ENCODE measurements around the gene KIF1A.
"Not testable (repeated sequence)": the region's sequence is repeated elsewhere in the genome, so short reads cannot be mapped to it uniquely, and the experiment has no call there.

Gene KIF1A

DNA sequence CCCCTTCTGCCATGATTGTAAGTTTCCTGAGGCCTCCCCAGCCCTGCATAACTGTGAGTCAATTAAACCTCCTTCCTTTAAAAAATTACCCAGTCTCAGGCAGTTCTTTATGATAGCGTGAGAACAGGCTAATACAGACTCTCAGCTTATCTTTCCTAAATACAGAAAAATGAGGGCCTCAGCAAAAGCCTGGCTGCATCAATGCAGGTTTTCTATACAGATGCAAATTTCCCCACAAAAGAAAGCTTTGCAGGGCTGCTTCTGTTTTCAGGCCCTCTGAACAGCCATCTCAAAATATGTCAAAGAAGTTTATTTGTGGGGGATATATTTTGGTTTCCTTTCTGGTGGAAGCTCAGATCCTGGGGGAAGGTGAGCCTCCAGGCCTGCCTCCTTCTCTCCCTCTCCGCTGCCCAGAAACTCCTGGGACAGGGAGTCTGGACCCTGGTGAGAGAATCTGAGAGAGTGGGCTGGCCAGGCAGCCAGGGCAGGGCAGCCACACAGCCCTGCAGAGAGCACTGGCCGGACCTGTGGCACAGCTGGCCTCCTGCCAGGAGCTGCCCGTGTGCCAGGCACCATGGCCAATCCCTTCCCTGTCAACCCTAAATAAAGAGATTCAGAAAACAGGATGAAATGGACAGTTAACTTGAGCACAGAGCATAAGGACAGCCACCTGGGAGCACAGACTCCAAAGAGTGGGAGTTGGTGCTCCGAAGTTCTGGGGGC lies 27.0 kb upstream of the KIF1A start:
- Histone ChIP-seq H3K27ac (ENCODE audit: insufficient read depth, low read depth, low read length, poor library complexity, severe bottlenecking) (no peak overlapping the region), H3K4me3 (ENCODE audit: insufficient read depth, low read depth, low read length) (no peak overlapping the region), H3K27me3 (ENCODE audit: control insufficient read depth, insufficient read depth, low read length, poor library complexity, severe bottlenecking) (peaks cover 6% of the 10 kb centered on the region), H3K4me1 (ENCODE audit: control insufficient read depth, insufficient read depth, low read length) (no peaks in the 10 kb centered on the region), H3K36me3 (ENCODE audit: control insufficient read depth, insufficient read depth, low read length) (no peaks in the 10 kb centered on the region), H3K9me3 (ENCODE audit: control insufficient read depth, low read length) (no peaks in the 10 kb centered on the region)
- WGBS, 2 experiments = 77 to 84% methylated on average over 5 of the region's 5 CpGs

GRCh38 chr2:240846309-240846708 lies 26.3 kb upstream of the KIF1A start:
- H3K9me3 ChIP-seq (ENCODE audit: control insufficient read depth, low read length); H3K4me3 ChIP-seq (ENCODE audit: insufficient read depth, low read depth, low read length); H3K27me3 ChIP-seq (ENCODE audit: control insufficient read depth, insufficient read depth, low read length, poor library complexity, severe bottlenecking); H3K27ac ChIP-seq (ENCODE audit: insufficient read depth, low read depth, low read length, poor library complexity, severe bottlenecking); H3K36me3 ChIP-seq (ENCODE audit: control insufficient read depth, insufficient read depth, low read length); H3K4me1 ChIP-seq (ENCODE audit: control insufficient read depth, insufficient read depth, low read length): not testable (repeated sequence)
- WGBS, 2 experiments = 98 to 100% methylated on average over 2 of the region's 2 CpGs

DNA sequence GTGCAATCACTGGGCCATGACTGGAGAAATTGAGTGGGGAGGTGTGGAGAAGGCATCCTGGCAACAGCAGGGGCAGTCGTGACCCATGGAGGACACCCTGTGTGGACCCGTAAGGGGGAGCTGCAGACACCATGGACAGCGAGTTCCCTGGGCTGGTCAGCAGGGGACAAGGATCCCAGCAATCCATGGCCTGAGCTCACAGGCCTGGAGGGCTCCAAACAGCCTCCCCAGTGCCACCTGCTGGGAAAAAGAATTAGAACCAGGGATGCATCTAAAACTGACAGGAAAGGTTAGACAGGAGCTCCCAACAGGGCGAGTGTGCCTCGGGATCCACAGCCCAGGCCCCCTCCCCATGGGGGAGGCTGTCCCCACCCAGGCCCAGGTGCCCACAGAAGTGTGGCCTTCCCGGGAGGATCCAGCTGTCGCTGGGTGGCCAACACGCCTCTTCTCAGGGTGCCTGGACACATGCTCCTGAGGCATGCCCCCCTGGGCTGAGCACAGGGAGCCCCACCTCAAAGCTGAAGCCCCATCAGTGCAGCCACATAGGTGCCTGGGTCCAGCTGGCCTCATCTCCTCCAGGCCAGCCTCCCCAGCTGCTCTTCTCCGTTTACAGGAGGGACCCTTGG lies 20.5 kb upstream of the KIF1A start:
- no peaks in the 10 kb centered on the region for H3K36me3 ChIP-seq (ENCODE audit: control insufficient read depth, insufficient read depth, low read length)
- no peaks in the 10 kb centered on the region for H3K27me3 ChIP-seq (ENCODE audit: control insufficient read depth, insufficient read depth, low read length, poor library complexity, severe bottlenecking)
- no peak overlapping the region for H3K27ac ChIP-seq (ENCODE audit: insufficient read depth, low read depth, low read length, poor library complexity, severe bottlenecking)
- WGBS, 2 experiments = 68 to 69% methylated on average over 9 of the region's 9 CpGs
- no peaks in the 10 kb centered on the region for H3K4me1 ChIP-seq (ENCODE audit: control insufficient read depth, insufficient read depth, low read length)
- no peaks in the 10 kb centered on the region for H3K9me3 ChIP-seq (ENCODE audit: control insufficient read depth, low read length)
- no peak overlapping the region for H3K4me3 ChIP-seq (ENCODE audit: insufficient read depth, low read depth, low read length)

- Histone ChIP-seq H3K9me3 (ENCODE audit: control insufficient read depth, low read length) (no peaks in the 10 kb centered on the region), H3K4me3 (ENCODE audit: insufficient read depth, low read depth, low read length) (no peak overlapping the region), H3K36me3 (ENCODE audit: control insufficient read depth, insufficient read depth, low read length) (no peaks in the 10 kb centered on the region), H3K4me1 (ENCODE audit: control insufficient read depth, insufficient read depth, low read length) (no peaks in the 10 kb centered on the region), H3K27me3 (ENCODE audit: control insufficient read depth, insufficient read depth, low read length, poor library complexity, severe bottlenecking) (peaks cover 7% of the 10 kb centered on the region), H3K27ac (ENCODE audit: insufficient read depth, low read depth, low read length, poor library complexity, severe bottlenecking) (no peak overlapping the region)
- 92 to 94% methylated on average over 28 of the region's 28 CpGs for WGBS, 2 experiments
Observed at GRCh38 chr2:240839152-240840143, 19.4 kb upstream of the KIF1A start.

GRCh38 chr2:240837621-240838020 lies 17.6 kb upstream of the KIF1A start:
- H3K9me3 ChIP-seq (ENCODE audit: control insufficient read depth, low read length) = no peaks in the 10 kb centered on the region
- peaks cover 13% of the 10 kb centered on the region for H3K4me1 ChIP-seq (ENCODE audit: control insufficient read depth, insufficient read depth, low read length)
- no peak overlapping the region for H3K4me3 ChIP-seq (ENCODE audit: insufficient read depth, low read depth, low read length)
- 91 to 94% methylated on average over 4 of the region's 4 CpGs for WGBS, 2 experiments
- H3K27me3 ChIP-seq (ENCODE audit: control insufficient read depth, insufficient read depth, low read length, poor library complexity, severe bottlenecking) = peaks cover 12% of the 10 kb centered on the region
- no peaks in the 10 kb centered on the region for H3K36me3 ChIP-seq (ENCODE audit: control insufficient read depth, insufficient read depth, low read length)
- H3K27ac ChIP-seq (ENCODE audit: insufficient read depth, low read depth, low read length, poor library complexity, severe bottlenecking) = no peak overlapping the region

DNA sequence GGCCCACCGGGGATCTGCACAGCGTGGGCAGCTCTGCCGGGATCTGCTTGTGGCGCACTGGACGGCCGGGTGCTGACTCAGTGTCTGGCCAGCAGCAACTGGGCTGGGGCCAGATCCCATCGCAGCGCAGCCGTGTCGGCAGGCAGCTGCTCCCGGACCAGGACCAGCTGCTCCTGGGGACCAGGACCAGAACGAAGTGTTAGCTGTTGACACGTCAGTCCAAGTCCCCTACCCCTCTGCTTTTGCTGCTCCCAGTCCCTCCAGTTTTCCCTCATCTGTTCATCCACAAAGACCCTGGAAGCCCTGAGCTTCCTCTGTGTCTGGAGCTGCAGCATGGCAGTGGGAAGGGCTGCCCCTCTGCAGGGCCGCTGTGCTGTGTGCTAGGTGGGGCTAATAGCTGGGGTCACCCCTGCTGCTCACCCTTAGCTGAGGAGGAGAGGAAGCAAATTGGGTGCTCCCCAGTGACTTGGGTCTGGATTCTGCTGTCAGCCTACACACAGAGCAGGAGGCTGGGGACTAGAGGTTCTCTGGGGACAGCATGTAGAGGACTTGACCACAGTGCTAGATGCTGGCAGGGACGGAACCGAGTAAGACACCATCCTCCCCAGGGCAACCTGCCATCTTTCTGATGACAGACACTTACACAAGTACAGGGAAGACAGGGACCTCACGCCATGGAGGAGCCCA lies 16.9 kb upstream of the KIF1A start:
- H3K4me3 ChIP-seq (ENCODE audit: insufficient read depth, low read depth, low read length) = no peak overlapping the region
- H3K9me3 ChIP-seq (ENCODE audit: control insufficient read depth, low read length) = no peaks in the 10 kb centered on the region
- H3K36me3 ChIP-seq (ENCODE audit: control insufficient read depth, insufficient read depth, low read length) = no peaks in the 10 kb centered on the region
- no peak overlapping the region for H3K27ac ChIP-seq (ENCODE audit: insufficient read depth, low read depth, low read length, poor library complexity, severe bottlenecking)
- H3K27me3 ChIP-seq (ENCODE audit: control insufficient read depth, insufficient read depth, low read length, poor library complexity, severe bottlenecking) = peaks cover 13% of the 10 kb centered on the region
- 90 to 94% methylated on average over 17 of the region's 17 CpGs for WGBS, 2 experiments
- H3K4me1 ChIP-seq (ENCODE audit: control insufficient read depth, insufficient read depth, low read length) = peaks cover 15% of the 10 kb centered on the region

GRCh38 chr2:240835528-240835927 lies 15.5 kb upstream of the KIF1A start:
- H3K4me3 ChIP-seq (ENCODE audit: insufficient read depth, low read depth, low read length) = no peak overlapping the region
- H3K36me3 ChIP-seq (ENCODE audit: control insufficient read depth, insufficient read depth, low read length) = no peaks in the 10 kb centered on the region
- peaks cover 15% of the 10 kb centered on the region for H3K4me1 ChIP-seq (ENCODE audit: control insufficient read depth, insufficient read depth, low read length)
- H3K27ac ChIP-seq (ENCODE audit: insufficient read depth, low read depth, low read length, poor library complexity, severe bottlenecking) = no peak overlapping the region
- no peaks in the 10 kb centered on the region for H3K9me3 ChIP-seq (ENCODE audit: control insufficient read depth, low read length)
- WGBS, 2 experiments = 91 to 94% methylated on average over 9 of the region's 9 CpGs
- H3K27me3 ChIP-seq (ENCODE audit: control insufficient read depth, insufficient read depth, low read length, poor library complexity, severe bottlenecking) = peaks cover 27% of the 10 kb centered on the region

- WGBS, 2 experiments = 86 to 91% methylated on average over 6 of the region's 6 CpGs
- Histone ChIP-seq H3K4me1 (ENCODE audit: control insufficient read depth, insufficient read depth, low read length) (peaks cover 15% of the 10 kb centered on the region), H3K36me3 (ENCODE audit: control insufficient read depth, insufficient read depth, low read length) (no peaks in the 10 kb centered on the region)
Observed at GRCh38 chr2:240834377-240834975, 14.5 kb upstream of the KIF1A start.

GRCh38 chr2:240833724-240834285 lies 13.8 kb upstream of the KIF1A start:
- H3K27me3 ChIP-seq (ENCODE audit: control insufficient read depth, insufficient read depth, low read length, poor library complexity, severe bottlenecking) = peaks cover 45% of the 10 kb centered on the region
- H3K4me1 ChIP-seq (ENCODE audit: control insufficient read depth, insufficient read depth, low read length) = peaks cover 15% of the 10 kb centered on the region
- no peaks in the 10 kb centered on the region for H3K9me3 ChIP-seq (ENCODE audit: control insufficient read depth, low read length)
- 86% methylated on average over 8 of the region's 8 CpGs for WGBS, 2 experiments
- H3K27ac ChIP-seq (ENCODE audit: insufficient read depth, low read depth, low read length, poor library complexity, severe bottlenecking) = no peak overlapping the region
- no peaks in the 10 kb centered on the region for H3K36me3 ChIP-seq (ENCODE audit: control insufficient read depth, insufficient read depth, low read length)
- no peak overlapping the region for H3K4me3 ChIP-seq (ENCODE audit: insufficient read depth, low read depth, low read length)

More at GRCh38 chr2:240834377-240834975, 14.5 kb upstream of the KIF1A start:
- H3K4me3 ChIP-seq (ENCODE audit: insufficient read depth, low read depth, low read length) = no peak overlapping the region
- H3K27ac ChIP-seq (ENCODE audit: insufficient read depth, low read depth, low read length, poor library complexity, severe bottlenecking) = no peak overlapping the region
- no peaks in the 10 kb centered on the region for H3K9me3 ChIP-seq (ENCODE audit: control insufficient read depth, low read length)
- H3K27me3 ChIP-seq (ENCODE audit: control insufficient read depth, insufficient read depth, low read length, poor library complexity, severe bottlenecking) = peaks cover 38% of the 10 kb centered on the region

All from ectodermal cell (in vitro differentiated cells).